GM12872 (cell line): ENCODE measurements around the gene COPG2.

Experiments
- TF ChIP-seq, protein P1 (sequence below): IDR thresholded peaks from 3 replicates; pipeline ENCODE4 v1.5.1; 2011; ENCODE audit warnings: low read depth, mild to moderate bottlenecking, low read length, moderate library complexity; ENCODE audit not compliant: insufficient read depth

COPG2 gene

DNA sequence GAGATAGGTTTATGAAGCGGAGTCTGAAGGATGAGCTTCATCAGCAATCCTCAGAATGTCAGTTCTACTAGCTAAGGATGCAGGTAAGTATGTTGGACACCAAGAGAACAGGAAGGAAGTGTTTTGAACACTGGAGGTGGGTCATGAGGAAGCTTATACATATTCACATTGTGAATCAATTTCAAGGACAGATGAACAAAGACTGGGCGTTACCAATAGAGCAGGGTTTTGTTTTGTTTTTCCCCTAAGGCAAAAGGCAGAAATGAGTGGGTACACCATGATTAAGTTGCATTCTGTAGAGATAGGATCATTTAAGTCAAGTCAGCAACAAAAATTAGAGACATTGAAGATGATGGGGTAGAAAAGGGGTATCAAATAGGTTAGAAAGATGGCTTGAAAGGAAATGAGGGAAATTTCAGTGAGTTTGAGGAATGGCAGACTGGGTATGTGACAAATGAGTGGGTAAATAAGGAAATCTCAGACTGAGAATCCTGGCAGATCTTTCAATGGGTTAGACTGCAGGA is 125.0 kb downstream of the COPG2 start:
- TF ChIP-seq, protein P1, sequence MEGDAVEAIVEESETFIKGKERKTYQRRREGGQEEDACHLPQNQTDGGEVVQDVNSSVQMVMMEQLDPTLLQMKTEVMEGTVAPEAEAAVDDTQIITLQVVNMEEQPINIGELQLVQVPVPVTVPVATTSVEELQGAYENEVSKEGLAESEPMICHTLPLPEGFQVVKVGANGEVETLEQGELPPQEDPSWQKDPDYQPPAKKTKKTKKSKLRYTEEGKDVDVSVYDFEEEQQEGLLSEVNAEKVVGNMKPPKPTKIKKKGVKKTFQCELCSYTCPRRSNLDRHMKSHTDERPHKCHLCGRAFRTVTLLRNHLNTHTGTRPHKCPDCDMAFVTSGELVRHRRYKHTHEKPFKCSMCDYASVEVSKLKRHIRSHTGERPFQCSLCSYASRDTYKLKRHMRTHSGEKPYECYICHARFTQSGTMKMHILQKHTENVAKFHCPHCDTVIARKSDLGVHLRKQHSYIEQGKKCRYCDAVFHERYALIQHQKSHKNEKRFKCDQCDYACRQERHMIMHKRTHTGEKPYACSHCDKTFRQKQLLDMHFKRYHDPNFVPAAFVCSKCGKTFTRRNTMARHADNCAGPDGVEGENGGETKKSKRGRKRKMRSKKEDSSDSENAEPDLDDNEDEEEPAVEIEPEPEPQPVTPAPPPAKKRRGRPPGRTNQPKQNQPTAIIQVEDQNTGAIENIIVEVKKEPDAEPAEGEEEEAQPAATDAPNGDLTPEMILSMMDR: no peak

DNA sequence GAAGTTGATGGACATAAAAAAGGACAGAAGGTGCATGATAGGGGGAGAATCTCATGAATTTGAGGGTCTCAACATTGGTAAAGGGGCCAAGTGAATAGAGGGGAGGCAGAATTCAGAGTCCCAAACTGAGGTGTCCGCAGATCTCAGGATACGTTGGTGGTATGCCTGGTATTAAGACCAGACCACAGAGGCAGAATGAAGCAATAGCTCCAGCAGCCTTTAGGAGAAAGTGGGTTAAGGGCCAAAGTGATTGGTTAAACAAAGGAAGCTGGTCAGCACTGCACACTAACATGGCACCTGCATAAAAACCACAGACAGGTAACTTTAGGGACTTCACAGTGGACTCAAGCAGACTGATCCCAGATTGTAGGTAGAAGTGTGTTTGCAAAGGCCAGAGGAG is 139.1 kb downstream of the COPG2 start:
- TF ChIP-seq, protein P1: no peak

DNA sequence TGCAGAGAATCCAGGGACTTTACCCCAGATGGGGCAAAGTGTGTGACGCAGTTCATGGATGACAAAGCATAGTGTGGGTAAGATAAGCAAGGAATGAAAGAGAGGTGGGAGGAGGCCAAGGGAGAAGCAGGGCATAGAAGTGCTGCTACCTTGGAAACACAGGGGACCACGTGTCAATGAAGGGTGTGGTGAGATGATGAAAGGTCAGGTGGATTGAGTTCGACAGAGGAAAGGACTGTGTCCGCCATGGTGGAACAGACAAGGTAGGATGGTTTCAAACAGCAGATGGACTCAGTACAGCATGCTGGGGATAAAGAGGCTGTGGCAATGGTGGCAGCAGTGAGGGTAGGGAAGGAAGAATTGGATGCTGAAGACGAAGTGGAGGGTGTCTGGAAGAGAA is 143.9 kb downstream of the COPG2 start:
- TF ChIP-seq, protein P1: no peak

DNA sequence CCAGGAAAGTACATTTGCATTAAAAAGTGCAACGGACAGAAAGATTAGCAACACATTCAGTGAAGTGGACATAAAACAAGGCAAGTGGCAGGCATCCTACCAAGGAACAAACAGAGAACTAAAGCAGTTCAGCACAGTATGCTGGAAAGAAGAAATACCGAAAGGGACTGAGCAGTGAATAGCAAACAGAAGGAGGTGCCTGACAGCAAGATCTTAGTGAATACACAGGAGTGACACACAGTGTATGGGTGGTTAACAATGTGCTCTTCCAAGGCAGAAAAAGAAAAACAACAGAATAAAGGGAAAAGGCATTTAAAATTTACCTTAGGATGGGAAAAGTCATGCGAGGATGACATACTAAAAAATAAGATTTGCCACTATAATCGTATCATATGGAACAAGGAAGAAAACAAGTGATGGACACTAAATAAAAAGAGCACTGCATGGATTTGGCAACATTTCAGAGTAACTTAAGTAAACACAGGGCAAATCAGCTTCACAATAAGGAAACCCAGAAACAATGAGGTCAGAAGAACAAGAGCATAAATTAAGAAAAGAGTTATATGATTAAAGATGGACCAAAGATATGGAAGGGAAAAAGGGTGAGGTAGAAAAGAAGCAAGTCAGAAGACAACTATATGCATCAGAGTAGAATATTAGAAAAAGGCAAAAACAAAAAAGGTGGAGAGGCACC is 147.1 kb downstream of the COPG2 start:
- TF ChIP-seq, protein P1: no peak

DNA sequence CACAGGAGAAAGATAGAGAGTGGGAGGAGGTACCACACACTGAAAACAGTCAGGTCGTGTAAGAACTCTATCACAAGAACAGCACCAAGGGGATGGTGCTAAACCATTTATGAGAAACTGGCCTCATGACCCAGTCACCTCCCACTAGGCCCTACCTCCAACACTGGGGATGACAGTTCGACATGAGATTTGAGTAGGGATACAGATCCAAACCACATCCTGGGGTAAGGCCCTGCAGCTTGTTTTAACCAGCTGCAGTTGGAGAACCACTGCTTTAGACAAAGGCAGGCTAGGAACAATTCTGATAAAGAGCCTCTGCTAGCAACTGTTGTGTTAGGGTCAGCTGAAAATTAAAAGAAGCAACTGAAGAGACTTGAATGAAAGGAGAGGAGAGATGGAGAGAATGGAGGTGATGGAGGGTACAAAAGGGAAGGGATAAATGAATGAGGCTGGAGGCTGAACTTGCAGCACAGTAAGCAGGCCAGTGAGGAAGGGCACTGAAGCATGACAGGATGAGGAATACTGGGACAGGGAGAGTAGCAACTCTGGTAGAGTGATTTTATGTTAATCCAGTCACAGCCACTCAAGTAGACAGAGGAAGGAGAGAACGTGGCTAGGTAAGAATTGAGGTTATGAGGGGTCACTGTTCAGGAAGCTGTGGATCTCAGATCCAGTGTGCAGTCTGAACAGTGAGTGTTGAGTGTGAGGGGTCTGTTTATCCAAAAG is 153.1 kb downstream of the COPG2 start:
- TF ChIP-seq, protein P1: no peak

DNA sequence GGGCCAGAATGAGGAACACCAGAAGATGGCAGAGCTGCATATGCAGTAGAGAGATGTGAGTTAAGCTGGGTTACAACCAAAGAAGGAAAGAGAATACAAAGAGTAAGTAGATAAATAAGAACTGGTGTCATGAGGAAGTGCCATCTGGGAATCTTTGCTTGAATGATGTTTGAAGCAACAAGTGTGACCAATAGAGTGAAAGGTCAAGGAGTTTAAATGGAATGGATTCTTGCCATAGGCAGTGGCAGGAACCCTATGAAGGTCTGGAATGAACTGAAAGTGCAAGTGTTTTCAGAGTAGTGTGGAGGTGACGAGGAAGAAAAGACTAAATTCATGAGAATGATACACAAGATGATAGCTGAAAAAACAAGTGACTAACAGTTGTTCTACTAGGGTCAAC is 155.1 kb downstream of the COPG2 start:
- TF ChIP-seq, protein P1: no peak

DNA sequence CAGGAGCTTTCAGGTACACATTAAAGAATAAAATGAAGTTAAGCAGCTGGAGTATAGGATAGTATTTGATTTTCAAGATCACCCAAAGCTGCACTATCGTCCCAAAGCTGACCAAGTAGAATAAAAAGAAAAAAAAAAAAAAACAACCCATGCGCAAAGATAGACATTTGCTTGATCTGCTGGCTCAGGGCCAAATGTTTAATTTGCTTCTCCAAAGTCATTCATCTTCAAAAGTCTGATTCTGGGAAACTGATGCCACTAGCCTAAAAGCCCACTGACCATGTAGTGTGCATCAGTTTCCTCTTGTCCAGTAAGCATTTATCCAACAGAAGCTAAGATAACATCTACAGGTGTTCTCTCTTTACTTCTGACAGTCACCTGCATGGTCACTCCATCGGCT is 162.2 kb downstream of the COPG2 start:
- TF ChIP-seq, protein P1: no peak
